ENCODE results near the gene CNMD.

The CNMD gene

GRCh38 chr13:52738719-52739467, 727 bp downstream of the CNMD start:
- DNase-seq (ENCODE audit: low read depth, low spot score): no peak
- H3K4me3 ChIP-seq (ENCODE audit: low read depth, low read length): peak overlapping the region; percentile 25; the same call in 1 of the 2 replicates
- TF ChIP-seq CTCF (IDR thresholded peaks at IDR 0.05; ENCODE audit: insufficient read depth, low read length, missing control alignments): peak; percentile 18
- CTCF ChIA-PET: interaction anchor here (1.3 kb wide), 1 partner anchor 130 kb away, joined by 3 read pairs; no protein-coding TSS in a partner anchor
- POLR2A ChIA-PET: interaction anchor here (0.6 kb wide), 1 partner anchor 668 kb away, joined by 3 read pairs; no protein-coding TSS in a partner anchor

- no peak for TF ChIP-seq CTCF (IDR thresholded peaks at IDR 0.05; ENCODE audit: insufficient read depth, low read length, missing control alignments)
- no peak overlapping the region for H3K4me3 ChIP-seq (ENCODE audit: low read depth, low read length)
- CTCF ChIA-PET: no interaction called here
- POLR2A ChIA-PET: no interaction called here
- no peak for DNase-seq (ENCODE audit: low read depth, low spot score)
These were observed 1.7 kb downstream of the CNMD start for GRCh38 chr13:52737965-52738364.

GRCh38 chr13:52737451-52737850, 2.2 kb downstream of the CNMD start:
- DNase-seq (ENCODE audit: low read depth, low spot score): no peak
- CTCF ChIA-PET: no interaction called here
- POLR2A ChIA-PET: no interaction called here
- no peak for TF ChIP-seq CTCF (IDR thresholded peaks at IDR 0.05; ENCODE audit: insufficient read depth, low read length, missing control alignments)
- no peak overlapping the region for H3K4me3 ChIP-seq (ENCODE audit: low read depth, low read length)

GRCh38 chr13:52736891-52737290, 2.7 kb downstream of the CNMD start:
- TF ChIP-seq CTCF (IDR thresholded peaks at IDR 0.05; ENCODE audit: insufficient read depth, low read length, missing control alignments): no peak
- DNase-seq (ENCODE audit: low read depth, low spot score): no peak
- no peak overlapping the region for H3K4me3 ChIP-seq (ENCODE audit: low read depth, low read length)
- CTCF ChIA-PET: no interaction called here
- POLR2A ChIA-PET: no interaction called here

- no peak overlapping the region for H3K4me3 ChIP-seq (ENCODE audit: low read depth, low read length)
- POLR2A ChIA-PET: no interaction called here
- CTCF ChIA-PET: no interaction called here
- no peak for DNase-seq (ENCODE audit: low read depth, low spot score)
- TF ChIP-seq CTCF (IDR thresholded peaks at IDR 0.05; ENCODE audit: insufficient read depth, low read length, missing control alignments): no peak
These were observed 5.5 kb downstream of the CNMD start for GRCh38 chr13:52734075-52734623.

- TF ChIP-seq CTCF (IDR thresholded peaks at IDR 0.05; ENCODE audit: insufficient read depth, low read length, missing control alignments): no peak
- DNase-seq (ENCODE audit: low read depth, low spot score): no peak
- POLR2A ChIA-PET: no interaction called here
- no peak overlapping the region for H3K4me3 ChIP-seq (ENCODE audit: low read depth, low read length)
- CTCF ChIA-PET: no interaction called here
These were observed 13.4 kb downstream of the CNMD start for GRCh38 chr13:52726258-52726657.

Data from AG04449 (cell line).